ENCODE data around the gene PRIMA1. TPM values are rescaled to one million over a fixed set of nuclear protein-coding genes. Genes with fewer than 3 reads are reported as not detected.

Gene PRIMA1
- polyA plus RNA-seq, 1 experiment = not detected

GRCh38 chr14:93682459-93682858, 105.8 kb downstream of the PRIMA1 start:
- POLR2A ChIA-PET = no interaction called here
- H3K27me3 ChIP-seq (ENCODE audit: control insufficient read depth, insufficient read depth, low read length) = no peaks in the 10 kb centered on the region
- H3K4me3 ChIP-seq (ENCODE audit: low read depth, low read length) = no peak overlapping the region
- H3K36me3 ChIP-seq (ENCODE audit: control insufficient read depth, insufficient read depth, low read length) = no peaks in the 10 kb centered on the region
- CTCF ChIA-PET = no interaction called here
- TF ChIP-seq CTCF (IDR thresholded peaks at IDR 0.05; ENCODE audit: insufficient read depth, low read depth, low read length) = no peak
- DNase-seq (ENCODE audit: low read depth) = no peak

- ChIA-PET CTCF (no interaction called here), POLR2A (no interaction called here)
- Histone ChIP-seq H3K36me3 (ENCODE audit: control insufficient read depth, insufficient read depth, low read length) (no peaks in the 10 kb centered on the region), H3K4me3 (ENCODE audit: low read depth, low read length) (no peak overlapping the region), H3K27me3 (ENCODE audit: control insufficient read depth, insufficient read depth, low read length) (no peaks in the 10 kb centered on the region)
- no peak for TF ChIP-seq CTCF (IDR thresholded peaks at IDR 0.05; ENCODE audit: insufficient read depth, low read depth, low read length)
- DNase-seq (ENCODE audit: low read depth) = no peak
Observed at GRCh38 chr14:93676416-93676958, 111.8 kb downstream of the PRIMA1 start.

GRCh38 chr14:93675651-93676050, 112.6 kb downstream of the PRIMA1 start:
- H3K36me3 ChIP-seq (ENCODE audit: control insufficient read depth, insufficient read depth, low read length) = no peaks in the 10 kb centered on the region
- TF ChIP-seq CTCF (IDR thresholded peaks at IDR 0.05; ENCODE audit: insufficient read depth, low read depth, low read length) = no peak
- DNase-seq (ENCODE audit: low read depth) = no peak
- CTCF ChIA-PET = no interaction called here
- no peak overlapping the region for H3K4me3 ChIP-seq (ENCODE audit: low read depth, low read length)
- no peaks in the 10 kb centered on the region for H3K27me3 ChIP-seq (ENCODE audit: control insufficient read depth, insufficient read depth, low read length)
- POLR2A ChIA-PET = no interaction called here

GRCh38 chr14:93674343-93674742, 113.9 kb downstream of the PRIMA1 start:
- Histone ChIP-seq H3K27me3 (ENCODE audit: control insufficient read depth, insufficient read depth, low read length) (no peaks in the 10 kb centered on the region), H3K36me3 (ENCODE audit: control insufficient read depth, insufficient read depth, low read length) (no peaks in the 10 kb centered on the region), H3K4me3 (ENCODE audit: low read depth, low read length) (no peak overlapping the region)
- ChIA-PET CTCF (interaction anchor here (0.9 kb wide), 1 partner anchor 19 kb away, joined by 3 read pairs; no protein-coding TSS in a partner anchor), POLR2A (no interaction called here)
- TF ChIP-seq CTCF (IDR thresholded peaks at IDR 0.05; ENCODE audit: insufficient read depth, low read depth, low read length) = no peak
- no peak for DNase-seq (ENCODE audit: low read depth)

- ChIA-PET CTCF (interaction anchor here (1.5 kb wide), 1 partner anchor 14 kb away, joined by 3 read pairs; no protein-coding TSS in a partner anchor), POLR2A (no interaction called here)
- DNase-seq (ENCODE audit: low read depth) = no peak
- no peaks in the 10 kb centered on the region for H3K27me3 ChIP-seq (ENCODE audit: control insufficient read depth, insufficient read depth, low read length)
- no peak overlapping the region for H3K4me3 ChIP-seq (ENCODE audit: low read depth, low read length)
- no peaks in the 10 kb centered on the region for H3K36me3 ChIP-seq (ENCODE audit: control insufficient read depth, insufficient read depth, low read length)
- TF ChIP-seq CTCF (IDR thresholded peaks at IDR 0.05; ENCODE audit: insufficient read depth, low read depth, low read length) = no peak
Observed at GRCh38 chr14:93669632-93670031, 118.7 kb downstream of the PRIMA1 start.

Other genes starting within 250 kb of the PRIMA1 start
- not detected in 2 replicates for gene FAM181A, start 138.9 kb upstream of the PRIMA1 start, polyA plus RNA-seq (2011; rRNA removed)
- gene ASB2, start 188.1 kb upstream of the PRIMA1 start, polyA plus RNA-seq (2011; rRNA removed) = 0.06 TPM in 2 replicates
- gene CCDC197, start 208.8 kb upstream of the PRIMA1 start, polyA plus RNA-seq (2011; rRNA removed) = not detected in 2 replicates
- 1.1 and 1.2 TPM in 2 replicates for gene OTUB2, start 237.9 kb upstream of the PRIMA1 start, polyA plus RNA-seq (2011; rRNA removed)